SK-N-SH (cell line): ENCODE results near the gene RBM15B. TPM values are rescaled to one million over a fixed set of nuclear protein-coding genes. Genes with fewer than 3 reads are reported as not detected.

Experiments used
- CTCF ChIA-PET: fragments of 300-600, 350-600 bp; formaldehyde crosslinking; extraction: SDS; loops from one replicate; lab custom pipeline; 2021; lab: Yijun Ruan, JAX
- POLR2A ChIA-PET: fragments of 350-600 bp; sonication (Branson Sonifier 250); formaldehyde crosslinking; extraction: SDS; loops from one replicate; lab custom pipeline; 2020; ENCODE audit warnings: antibody characterized with exemption, inconsistent platforms; lab: Yijun Ruan, JAX
- DNase-seq: peaks from one replicate; pipeline ENCODE4 v3.0.0; 2012
- H2AFZ ChIP-seq: fragments of 200-600 bp; sonication (generic); 2 replicates; pipeline ENCODE4 v1.8.1; 2016; ENCODE audit warnings: antibody characterized with exemption, mild to moderate bottlenecking, low read depth
- H3F3A ChIP-seq: fragments of 200-600 bp; sonication (generic); replicated peaks from 2 replicates; pipeline ENCODE3; 2016; ENCODE audit warnings: antibody characterized with exemption, mild to moderate bottlenecking; ENCODE audit not compliant: insufficient read depth
- H3K27ac ChIP-seq, 2 experiments: fragments of 200-500 bp in 1 of 2; fragments of 200-600 bp in 1 of 2; sonication (Bioruptor generic) in 1 of 2; sonication (generic), shearing (Covaris generic) in 1 of 2; 2 replicates each; pipeline versions ENCODE4 v1.5.1 to v1.6.1; 2014 to 2016; ENCODE audit warnings: low read depth in 2 of 2, inconsistent platforms in 1 of 2, low read length in 1 of 2, mild to moderate bottlenecking in 1 of 2, mixed read lengths in 1 of 2
- H3K27me3 ChIP-seq: fragments of 200-600 bp; sonication (generic), shearing (Covaris generic); 2 replicates; pipeline ENCODE4 v1.6.1; 2016; ENCODE audit warnings: mixed run types; ENCODE audit not compliant: insufficient read depth
- H3K36me3 ChIP-seq, 2 experiments: fragments of 200-500 bp in 1 of 2; fragments of 200-600 bp in 1 of 2; sonication (Bioruptor generic) in 1 of 2; sonication (generic) in 1 of 2; replicated peaks in 1 of 2; 2 replicates each; pipeline versions ENCODE3 to v1.5.1; 2014 to 2016; ENCODE audit warnings: low read length in 1 of 2, mild to moderate bottlenecking in 1 of 2; ENCODE audit not compliant: insufficient read depth in 2 of 2, control insufficient read depth in 1 of 2
- H3K4me1 ChIP-seq, 2 experiments: fragments of 200-500 bp in 1 of 2; fragments of 200-600 bp in 1 of 2; sonication (Bioruptor generic) in 1 of 2; sonication (generic), shearing (Covaris generic) in 1 of 2; 2 replicates each; pipeline versions ENCODE4 v1.5.1 to v1.6.1; 2014 to 2016; ENCODE audit warnings: low read depth in 1 of 2, low read length in 1 of 2, mixed run types in 1 of 2; ENCODE audit not compliant: insufficient read depth in 2 of 2, control insufficient read depth in 1 of 2
- H3K4me2 ChIP-seq: fragments of 200-600 bp; sonication (generic), shearing (Covaris generic); 2 replicates; pipeline ENCODE4 v1.6.1; 2017; ENCODE audit warnings: mixed run types
- H3K4me3 ChIP-seq, 2 experiments: fragments of 200-500 bp in 1 of 2; fragments of 200-600 bp in 1 of 2; sonication (Bioruptor generic) in 1 of 2; sonication (generic), shearing (Covaris generic) in 1 of 2; 2 replicates each; pipeline versions ENCODE4 v1.5.1 to v1.8.1; 2014 to 2016; ENCODE audit warnings: low read depth in 2 of 2, inconsistent platforms in 1 of 2, low read length in 1 of 2, mild to moderate bottlenecking in 1 of 2, mixed read lengths in 1 of 2, moderate library complexity in 1 of 2
- H3K79me2 ChIP-seq: fragments of 200-600 bp; sonication (generic); 2 replicates; pipeline ENCODE4 v1.8.1; 2017; ENCODE audit warnings: mild to moderate bottlenecking; ENCODE audit not compliant: insufficient read depth
- H3K9ac ChIP-seq: fragments of 200-600 bp; sonication (generic); 2 replicates; pipeline ENCODE4 v1.6.1; 2017; ENCODE audit warnings: mixed run types
- H3K9me2 ChIP-seq: fragments of 200-600 bp; sonication (generic); 2 replicates; pipeline ENCODE4 v1.6.1; 2017; ENCODE audit warnings: mixed run types
- H3K9me3 ChIP-seq: fragments of 200-600 bp; sonication (generic); 2 replicates; pipeline ENCODE4 v1.6.1; 2017; ENCODE audit warnings: mixed run types, mild to moderate bottlenecking, moderate library complexity
- H4K20me1 ChIP-seq: fragments of 200-600 bp; sonication (generic); 2 replicates; pipeline ENCODE4 v1.6.1; 2017; ENCODE audit warnings: mild to moderate bottlenecking, mixed run types; ENCODE audit not compliant: insufficient read depth
- CHD2 ChIP-seq: fragments of 150-350 bp; IDR thresholded peaks from 2 replicates; pipeline ENCODE4 v1.6.1; 2018; ENCODE audit warnings: low read length; ENCODE audit not compliant: partially characterized antibody
- CTCF ChIP-seq: fragments of 200-600 bp; sonication (generic); IDR thresholded peaks from 2 replicates; pipeline ENCODE4 v1.6.1; 2017; ENCODE audit warnings: antibody characterized with exemption, mild to moderate bottlenecking, moderate library complexity
- ELF1 ChIP-seq: IDR thresholded peaks from 2 replicates; pipeline ENCODE4 v1.4.0; 2012
- EP300 ChIP-seq, 2 experiments: IDR thresholded peaks; 2 replicates each; pipeline versions ENCODE4 v1.4.0 to v1.6.1; 2012; ENCODE audit warnings: borderline replicate concordance in 1 of 2, low read depth in 1 of 2, low read length in 1 of 2
- FOXJ3 ChIP-seq: sonication (generic); formaldehyde crosslinking; IDR thresholded peaks from 2 replicates; pipeline ENCODE4 v1.5.1; 2020; ENCODE audit warnings: mild to moderate bottlenecking, missing genetic modification reagents
- FOXM1 ChIP-seq: IDR thresholded peaks from 2 replicates; pipeline ENCODE4 v1.4.0; 2012; ENCODE audit warnings: low read depth, mild to moderate bottlenecking
- GABPA ChIP-seq: IDR thresholded peaks from 2 replicates; pipeline ENCODE4 v1.4.0; 2012; ENCODE audit warnings: low read depth, mild to moderate bottlenecking
- GATA2 ChIP-seq: sonication (generic); formaldehyde crosslinking; IDR thresholded peaks from 2 replicates; pipeline ENCODE4 v1.5.0; 2020; ENCODE audit warnings: mild to moderate bottlenecking, missing genetic modification reagents
- IRF3 ChIP-seq: fragments of 150-350 bp; IDR thresholded peaks from 2 replicates; pipeline ENCODE4 v1.6.1; 2016; ENCODE audit warnings: mild to moderate bottlenecking, low read depth, low read length
- JUND ChIP-seq: IDR thresholded peaks from 2 replicates; pipeline ENCODE4 v1.4.0; 2012
- MEF2A ChIP-seq: IDR thresholded peaks from 2 replicates; pipeline ENCODE4 v1.4.0; 2012; ENCODE audit warnings: low read depth, borderline replicate concordance
- RAD21 ChIP-seq: IDR thresholded peaks from 2 replicates; pipeline ENCODE4 v1.6.1; 2012; ENCODE audit warnings: mild to moderate bottlenecking, low read length
- RCOR1 ChIP-seq: fragments of 150-350 bp; IDR thresholded peaks from 2 replicates; pipeline ENCODE4 v1.6.1; 2017; ENCODE audit warnings: antibody characterized with exemption, low read length
- REST ChIP-seq: IDR thresholded peaks from 2 replicates; pipeline ENCODE4 v1.6.1; 2012; ENCODE audit warnings: mild to moderate bottlenecking, low read depth, low read length, moderate library complexity
- RFX5 ChIP-seq: IDR thresholded peaks from 2 replicates; pipeline ENCODE4 v1.6.1; 2012; ENCODE audit warnings: mild to moderate bottlenecking, improper control_type of control experiment, low read length
- SMC3 ChIP-seq: IDR thresholded peaks from 2 replicates; pipeline ENCODE4 v1.6.1; 2012; ENCODE audit warnings: low read depth, low read length, improper control_type of control experiment
- TCF12 ChIP-seq: IDR thresholded peaks from 2 replicates; pipeline ENCODE4 v1.4.0; 2012
- USF1 ChIP-seq: IDR thresholded peaks from 2 replicates; pipeline ENCODE4 v1.4.0; 2012; ENCODE audit warnings: low read depth, borderline replicate concordance
- USF2 ChIP-seq: fragments of 150-350 bp; IDR thresholded peaks from 2 replicates; pipeline ENCODE4 v1.6.1; 2017; ENCODE audit warnings: antibody characterized with exemption, low read length, low read depth, borderline replicate concordance
- WGBS: methylation state at CpG from one replicate; pipeline ENCODE4 v1.1.6; 2017; ENCODE audit warnings: low lambda C conversion rate; 5-methylcytosine and 5-hydroxymethylcytosine counted together
- polyA plus RNA-seq, 3 experiments: library from polyadenylated mRNA; depleted of rRNA; stranded (reverse); fragments of >200 nt; gene quantifications; 2 replicates each; pipeline ENCODE4 v1.2.3, GENCODE V29; 2012

Gene RBM15B
- polyA plus RNA-seq, 1 of the 3 experiments (the other 2 are of a cell fraction) = 17.0 TPM

- no peak for TF ChIP-seq ELF1
- TF ChIP-seq REST = no peak
- TF ChIP-seq RCOR1 = no peak
- no peak for TF ChIP-seq USF2
- TF ChIP-seq USF1 = no peak
- no peak for TF ChIP-seq MEF2A
- no peak for TF ChIP-seq SMC3
- TF ChIP-seq JUND = no peak
- TF ChIP-seq CHD2 = no peak
- no peak for TF ChIP-seq CTCF
- TF ChIP-seq GABPA = no peak
- TF ChIP-seq FOXM1 = no peak
- no peak for TF ChIP-seq EP300 (IDR thresholded peaks at IDR 0.05; ENCODE audit: borderline replicate concordance in 1 of 2, low read depth in 1 of 2, low read length in 1 of 2)
- no peak for TF ChIP-seq RAD21
- TF ChIP-seq FOXJ3 (CRISPR knock-in tag) = no peak
- TF ChIP-seq IRF3 = no peak
- no peak for TF ChIP-seq RFX5
- TF ChIP-seq GATA2 (CRISPR knock-in tag) = no peak
- TF ChIP-seq TCF12 = no peak
- H3K9me2 ChIP-seq = no peaks in the 10 kb centered on the region
- no peaks in the 10 kb centered on the region for H3K4me1 ChIP-seq
- no peaks in the 10 kb centered on the region for H3K79me2 ChIP-seq
- no peak overlapping the region for H3K4me3 ChIP-seq
- no peak overlapping the region for H3K27ac ChIP-seq
- no peaks in the 10 kb centered on the region for H3K36me3 ChIP-seq
- no peaks in the 10 kb centered on the region for H3K9me3 ChIP-seq
- CTCF ChIA-PET = interaction anchor here (1.0 to 1.8 kb wide), 2 partner anchors 16 to 17 kb away, joined by 3 to 6 read pairs; no protein-coding TSS in a partner anchor
- POLR2A ChIA-PET = no interaction called here
- no peak for DNase-seq
- H3K9ac ChIP-seq = no peak overlapping the region
- H3F3A ChIP-seq = no peaks in the 10 kb centered on the region
- no peak overlapping the region for H3K4me2 ChIP-seq
- WGBS = 45% methylated on average over 5 of the region's 9 CpGs
- H4K20me1 ChIP-seq = no peaks in the 10 kb centered on the region
- no peak overlapping the region for H2AFZ ChIP-seq
- no peaks in the 10 kb centered on the region; the same call in 1 of the 2 replicates for H3K27me3 ChIP-seq
Measured at GRCh38 chr3:51354731-51355615, 36.1 kb upstream of the RBM15B start.
